Bone marrow (tissue), 2 donors: Measurements from ENCODE around the gene KLF15.

Experiments used
- DNase-seq, 2 donors: peaks; one replicate each; lab custom pipeline; 2025; lab: John Stamatoyannopoulos, UW

Gene KLF15

DNA sequence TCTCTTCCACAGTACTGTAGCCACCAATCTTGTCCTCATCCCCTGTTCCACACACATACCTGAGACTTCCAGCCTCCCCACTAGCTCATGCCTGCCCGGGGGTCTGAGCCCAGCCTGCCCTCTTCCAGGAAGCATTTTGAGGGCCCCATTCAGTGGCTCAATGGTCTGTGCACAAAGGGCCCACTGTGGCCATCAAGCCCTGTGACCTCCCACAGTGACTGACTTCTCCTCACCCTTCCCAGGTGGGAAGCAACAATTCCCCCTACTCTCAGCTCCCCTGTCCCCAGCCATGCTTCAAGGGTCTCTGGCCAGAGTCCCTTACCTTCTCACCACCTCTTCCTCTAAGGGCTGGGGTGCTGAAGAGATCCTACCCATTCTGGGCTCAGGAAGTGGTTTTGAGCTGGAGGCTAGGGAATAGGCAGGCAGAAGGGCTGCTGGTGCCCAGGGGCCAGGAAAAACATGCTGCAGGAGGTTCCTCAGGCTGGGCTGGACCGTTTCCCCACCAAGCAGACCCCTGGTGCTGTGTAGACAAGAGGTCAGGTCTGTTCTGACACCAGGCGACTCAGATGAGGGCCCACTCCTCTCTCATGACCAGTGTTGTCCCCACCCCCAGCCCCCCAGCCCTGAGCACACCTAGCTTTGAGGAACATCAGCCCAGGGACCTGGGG is 3.0 kb upstream of the KLF15 start:
- no peak for DNase-seq

DNA sequence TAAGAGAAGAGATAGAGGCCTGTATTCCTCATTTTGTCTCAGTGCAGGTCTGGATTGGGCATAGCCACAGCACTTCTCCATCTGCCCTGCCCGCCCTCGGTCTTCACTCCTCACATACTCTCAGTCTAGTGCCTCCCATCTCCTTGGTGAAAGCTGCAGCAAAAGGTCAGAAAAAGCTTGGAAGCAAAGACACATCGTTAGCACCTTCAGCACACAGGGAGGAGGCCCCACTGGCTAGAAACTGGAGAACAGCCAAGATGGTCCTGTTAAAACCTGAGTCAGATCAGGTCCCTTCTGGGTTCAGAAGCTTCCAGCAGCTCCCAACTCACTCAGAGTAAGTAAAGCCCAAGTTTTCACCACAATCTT is 1.6 kb upstream of the KLF15 start:
- no peak for DNase-seq

DNA sequence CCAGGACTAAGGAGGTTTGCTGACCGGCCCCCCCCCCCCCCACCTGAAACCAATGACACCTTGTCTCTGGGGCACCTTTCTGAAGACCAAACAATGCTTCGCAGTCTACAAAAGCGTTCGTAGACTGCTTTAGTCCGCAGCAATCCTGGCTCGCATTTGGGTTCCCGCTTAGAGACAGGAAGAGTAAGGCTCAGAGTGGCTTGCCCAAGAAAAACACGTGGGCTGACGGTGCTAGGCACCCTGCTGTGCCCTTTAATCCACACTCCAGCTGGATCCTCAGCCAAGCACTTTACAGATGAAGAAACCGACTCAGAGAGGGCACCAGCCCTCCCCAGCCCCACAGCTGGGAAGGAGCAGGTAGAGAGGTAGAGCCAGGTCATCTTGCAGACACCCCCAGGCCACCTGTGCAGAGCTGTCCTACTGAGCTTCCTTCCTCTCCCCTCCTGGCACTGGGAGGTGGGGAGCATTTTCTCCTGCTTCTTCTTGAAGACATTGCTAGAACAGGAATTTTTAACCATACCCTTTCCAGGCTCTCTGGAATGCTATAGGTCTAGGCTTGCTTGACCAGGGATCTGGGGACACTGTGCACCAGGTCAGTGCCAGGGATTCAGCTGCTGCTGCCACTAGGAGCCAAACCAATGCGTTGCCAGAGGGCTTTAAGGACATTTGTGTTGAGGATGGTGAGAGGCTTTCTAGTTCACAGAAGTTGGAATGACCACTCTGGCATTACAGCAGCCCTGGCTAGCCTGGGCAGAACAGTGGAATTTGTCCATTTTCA is 1.0 kb upstream of the KLF15 start:
- DNase-seq, result no peak

DNA sequence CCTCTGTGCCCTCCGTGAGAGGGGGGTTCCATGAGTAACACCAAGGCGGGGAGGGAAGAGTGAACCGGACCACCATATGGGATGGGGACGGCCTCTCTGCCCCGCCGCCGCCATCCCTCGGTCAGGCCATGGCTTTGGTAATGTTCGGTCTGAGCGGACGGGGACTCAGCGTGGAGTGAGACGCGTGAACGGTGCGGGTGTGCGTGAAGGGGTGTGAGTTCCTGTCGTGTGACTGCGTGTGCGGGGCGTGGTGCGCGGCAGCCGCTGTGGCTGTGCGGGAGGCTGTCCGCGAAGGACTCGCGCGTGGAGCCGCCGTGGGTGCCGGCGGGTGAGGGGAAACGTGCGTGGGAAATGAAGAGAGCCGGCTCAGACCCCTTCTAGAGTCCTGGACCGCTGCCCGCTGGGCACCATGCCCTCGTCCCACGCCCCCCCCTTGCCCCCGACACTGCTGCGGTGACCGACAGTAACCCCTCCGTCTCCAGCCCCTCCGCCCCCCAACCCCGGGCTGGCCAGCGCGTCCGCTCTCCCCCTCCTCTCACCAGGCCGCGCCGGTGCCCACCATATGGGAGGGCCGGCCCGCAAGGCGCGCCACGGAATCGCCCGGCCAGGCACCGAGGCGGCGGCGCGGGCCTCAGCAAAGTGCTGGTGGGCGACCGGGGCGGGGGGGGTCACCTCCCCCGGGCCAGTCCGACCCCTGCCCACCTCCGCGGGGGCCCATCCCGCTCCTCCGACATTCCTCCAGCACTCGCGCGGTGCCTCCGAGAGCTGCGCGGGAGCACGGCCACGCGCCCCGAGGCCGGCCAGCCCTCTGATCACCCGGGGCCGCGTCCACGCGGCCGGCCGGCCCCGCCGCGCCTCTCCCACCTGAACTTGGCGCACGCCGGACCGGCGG is 589 bp downstream of the KLF15 start:
- DNase-seq, result no peak

DNA sequence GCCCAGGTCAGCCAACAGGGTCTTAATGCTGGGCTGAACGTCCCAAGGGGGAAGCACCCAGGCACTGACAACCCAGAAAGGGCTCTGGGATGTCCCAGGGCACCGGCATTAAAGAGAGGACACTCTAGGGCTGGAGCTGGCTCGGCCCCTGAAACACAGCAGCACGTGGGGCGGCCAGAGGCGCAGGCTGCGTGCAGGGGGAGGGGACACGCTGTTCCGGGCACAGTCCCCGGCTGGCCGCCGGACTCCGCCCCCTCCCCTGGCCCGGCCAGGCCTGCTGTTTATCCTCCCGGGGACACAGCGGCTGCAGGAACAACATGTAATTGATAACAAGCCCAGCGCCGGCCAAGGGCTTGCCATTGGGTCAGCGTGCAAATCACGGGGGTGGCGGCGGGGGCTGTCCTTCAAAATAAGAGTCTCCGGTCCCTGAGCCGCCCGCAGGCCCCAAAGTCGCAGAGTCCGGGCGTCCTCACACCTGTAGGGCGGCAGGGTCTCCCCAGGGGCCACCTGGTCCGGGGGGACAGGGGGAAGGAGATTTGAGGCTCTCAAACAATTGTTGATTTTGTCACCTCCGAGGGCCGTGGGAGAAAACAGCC is 1.3 kb downstream of the KLF15 start:
- DNase-seq, result no peak

DNA sequence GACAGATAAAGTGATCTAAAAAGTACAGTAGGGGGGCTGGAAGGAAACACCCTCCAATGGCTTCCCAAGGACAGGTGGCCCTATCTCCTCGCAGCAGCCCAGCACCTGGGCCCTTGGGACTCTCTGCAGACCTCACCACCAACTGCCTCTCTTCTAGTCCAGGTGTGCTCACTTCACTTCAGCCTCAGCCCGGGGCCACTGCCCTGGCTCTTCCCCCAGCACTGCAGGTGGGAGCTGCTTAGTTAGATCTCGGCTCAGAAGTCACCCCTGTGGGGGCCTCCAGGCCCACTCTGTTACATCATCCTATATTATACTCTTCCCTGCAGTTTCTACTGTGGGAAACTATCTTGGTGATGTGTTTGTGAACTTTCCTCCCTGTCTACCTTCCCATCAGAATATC is 2.0 kb downstream of the KLF15 start:
- DNase-seq, result no peak

DNA sequence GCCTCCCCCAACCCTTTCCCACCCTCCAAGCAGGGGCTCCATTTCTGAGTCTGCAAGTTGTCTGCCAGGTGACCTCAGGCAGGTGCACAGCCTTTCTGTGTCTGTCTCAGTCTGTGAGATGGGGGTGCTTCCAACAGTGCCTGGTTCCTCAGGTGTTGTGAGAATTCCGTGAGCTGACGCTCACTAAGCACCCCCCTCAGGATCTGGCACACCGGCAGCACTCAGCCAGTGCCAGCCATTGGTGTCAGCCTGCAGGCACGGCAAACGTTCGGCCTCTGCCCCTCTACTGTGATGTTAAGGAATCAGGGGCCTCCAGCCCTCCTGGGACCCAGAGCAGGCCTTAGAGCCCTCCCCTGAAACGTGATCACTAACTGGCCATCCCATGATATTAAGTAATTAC is 2.4 kb downstream of the KLF15 start:
- no peak for DNase-seq

DNA sequence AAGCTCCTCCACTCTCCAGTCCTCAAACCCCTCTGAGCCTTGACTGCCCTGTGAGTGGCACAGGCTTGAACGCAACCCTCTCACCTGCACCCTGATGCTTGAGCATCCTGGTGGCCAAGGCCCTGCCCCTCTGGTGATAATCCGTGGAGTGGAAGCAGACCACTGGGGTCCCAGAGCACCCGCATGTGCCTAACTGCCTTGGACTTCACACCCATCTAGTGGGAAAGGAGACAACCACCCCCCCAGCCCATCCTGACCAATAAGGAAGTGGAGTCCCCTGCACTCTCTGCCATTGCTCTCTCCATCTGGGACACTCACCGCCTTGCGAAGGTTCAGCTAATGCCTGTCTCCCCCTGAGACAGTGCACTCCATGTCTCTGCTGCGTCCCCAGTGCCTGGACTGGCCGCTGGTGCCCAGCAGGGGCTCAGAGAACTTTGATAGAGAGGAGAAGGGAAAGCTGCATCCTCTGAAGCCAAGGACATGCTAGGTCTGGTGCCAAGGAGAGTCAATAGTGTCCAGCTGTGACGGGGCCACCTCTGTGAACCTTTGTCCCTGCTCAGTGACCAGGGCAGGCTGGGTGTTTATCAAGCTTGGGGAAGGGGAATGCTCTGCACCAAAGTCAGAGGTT is 3.4 kb downstream of the KLF15 start:
- DNase-seq, result no peak

DNA sequence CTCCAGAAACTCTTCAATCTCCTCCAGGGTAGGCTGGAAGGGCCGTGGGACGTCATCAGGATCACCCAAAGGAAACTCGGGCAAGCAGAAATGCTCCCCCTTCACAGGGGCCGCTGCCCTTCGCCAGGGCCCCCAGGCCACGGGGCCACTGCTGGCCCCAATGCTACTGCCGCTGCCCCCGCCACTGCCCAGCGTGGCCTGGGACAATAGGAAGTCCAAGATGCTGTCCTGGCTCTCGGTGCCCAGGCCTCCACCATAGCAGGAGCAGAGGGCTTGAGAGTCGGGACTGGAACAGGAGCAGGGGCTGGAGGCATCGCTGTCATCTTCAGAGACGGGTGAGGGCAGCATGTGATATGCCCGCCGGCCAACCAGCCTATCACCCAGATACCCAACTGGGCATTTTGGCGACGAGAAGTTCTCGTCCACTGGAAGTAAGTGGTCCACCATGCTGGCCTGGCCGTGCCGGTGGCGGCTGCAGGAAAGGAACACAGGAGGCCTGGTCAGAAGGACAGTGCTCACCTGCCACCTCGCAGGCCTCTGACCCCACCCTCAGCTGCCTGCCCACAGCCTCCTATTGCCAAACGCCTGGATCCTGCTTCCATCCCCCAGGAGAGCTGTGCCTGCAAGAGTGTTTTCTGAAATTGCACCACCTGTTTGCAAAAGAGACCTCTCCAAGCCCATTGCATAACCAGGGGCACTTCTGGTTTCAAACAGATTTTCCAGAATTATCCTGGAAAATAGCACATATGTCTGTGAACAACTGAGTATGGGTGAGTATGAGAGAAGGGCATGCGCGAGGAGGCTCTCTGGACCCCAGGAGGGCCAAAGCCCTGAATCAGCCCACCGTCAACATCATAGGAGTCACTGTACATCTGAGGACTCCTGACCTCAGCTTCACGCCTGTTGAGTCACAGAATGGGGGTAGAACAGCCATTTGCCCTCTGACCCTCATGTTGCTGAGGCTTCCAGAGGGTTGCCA is 4.4 kb downstream of the KLF15 start:
- no peak for DNase-seq

DNA sequence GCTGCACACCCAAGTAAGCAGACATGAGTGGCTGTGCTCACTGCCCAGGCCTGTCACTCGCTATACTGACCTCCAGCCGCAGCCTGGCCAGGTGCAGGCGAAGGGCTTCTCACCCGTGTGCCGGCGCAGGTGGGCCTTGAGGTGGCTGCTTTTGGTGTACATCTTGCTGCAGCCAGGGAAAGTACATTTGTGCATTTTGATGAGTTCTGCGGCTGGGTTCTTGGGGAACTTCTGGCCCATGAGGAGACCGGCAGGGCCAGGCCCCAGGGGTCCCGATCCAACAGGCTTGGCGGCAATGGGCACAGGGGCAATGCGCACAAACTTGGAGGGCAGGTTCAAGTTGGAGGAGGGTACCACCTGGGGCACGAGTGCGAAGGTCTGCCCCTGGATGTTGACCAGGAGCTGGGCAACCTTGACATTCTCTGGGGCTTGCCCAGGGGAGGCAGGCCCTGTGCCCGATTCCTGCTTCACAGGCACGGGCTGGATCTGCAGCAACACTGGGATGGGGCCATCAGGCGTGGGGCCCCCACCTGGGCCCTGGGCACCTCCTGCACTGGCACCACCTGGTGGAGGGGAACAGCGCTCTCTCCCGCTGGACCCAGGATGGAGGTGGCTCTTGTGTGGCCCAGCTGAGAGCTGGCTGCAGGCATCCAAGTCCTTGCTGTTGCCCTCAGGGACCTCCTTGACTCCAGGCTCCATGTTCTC is 5.3 kb downstream of the KLF15 start:
- no peak for DNase-seq

DNA sequence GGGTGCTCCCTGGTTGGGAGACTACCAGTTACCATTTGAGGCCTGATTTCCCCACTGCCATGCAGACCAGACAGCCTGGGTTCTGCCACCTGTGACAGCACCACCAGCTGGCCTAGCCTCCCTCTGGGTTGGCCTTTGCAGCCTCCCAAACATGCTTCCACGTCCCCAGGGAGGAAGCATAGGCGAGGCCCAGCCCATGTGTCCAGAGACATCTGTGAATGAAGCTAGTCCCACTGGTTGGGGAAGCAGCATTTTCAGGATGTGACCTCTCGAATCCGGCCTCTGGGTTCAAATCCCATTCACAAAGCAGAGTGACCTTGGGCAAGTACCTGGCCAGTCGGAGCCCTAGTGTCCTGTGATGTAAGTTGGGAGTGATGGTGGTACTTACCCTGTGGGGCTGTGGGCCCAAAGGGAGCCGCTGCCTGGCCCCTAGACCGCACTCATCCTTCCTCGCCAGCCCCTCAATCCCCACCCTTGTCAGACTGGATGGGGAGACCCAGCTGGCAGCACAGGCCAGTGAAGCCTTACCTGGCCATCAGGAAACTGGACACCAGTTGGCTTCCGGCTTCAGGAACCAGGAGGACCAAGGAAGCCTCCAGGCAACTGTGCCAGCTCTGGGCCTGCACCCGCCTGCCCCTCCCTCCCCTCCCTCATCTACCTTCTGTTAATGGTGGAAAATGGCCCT is 6.0 kb downstream of the KLF15 start:
- no peak for DNase-seq

DNA sequence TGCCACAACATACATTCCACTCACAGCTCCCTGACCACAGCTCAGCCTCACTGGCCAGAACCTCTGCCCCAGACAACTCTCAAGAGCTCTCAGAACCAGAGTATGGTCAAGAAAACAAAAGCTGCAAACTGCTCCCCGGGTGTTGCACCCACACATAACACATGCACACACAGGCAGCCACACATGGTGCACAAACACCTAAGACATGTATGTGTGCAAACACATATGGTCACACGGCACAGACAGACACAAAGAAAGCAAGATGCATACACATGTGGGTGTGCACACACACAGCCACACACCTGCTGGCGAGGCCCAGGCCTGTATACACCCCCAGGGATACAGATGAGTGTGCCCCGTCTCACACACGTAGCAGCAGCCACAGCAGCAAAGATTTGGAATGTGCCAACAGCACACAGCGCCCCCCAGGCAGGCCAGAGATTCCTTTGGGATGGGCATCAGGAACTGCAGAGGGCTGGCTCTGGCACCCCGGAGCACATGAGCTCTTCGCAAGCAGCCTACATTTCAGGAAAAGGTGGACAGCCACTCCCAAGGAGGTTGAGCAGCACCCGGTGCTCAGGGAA is 6.6 kb downstream of the KLF15 start:
- no peak for DNase-seq

DNA sequence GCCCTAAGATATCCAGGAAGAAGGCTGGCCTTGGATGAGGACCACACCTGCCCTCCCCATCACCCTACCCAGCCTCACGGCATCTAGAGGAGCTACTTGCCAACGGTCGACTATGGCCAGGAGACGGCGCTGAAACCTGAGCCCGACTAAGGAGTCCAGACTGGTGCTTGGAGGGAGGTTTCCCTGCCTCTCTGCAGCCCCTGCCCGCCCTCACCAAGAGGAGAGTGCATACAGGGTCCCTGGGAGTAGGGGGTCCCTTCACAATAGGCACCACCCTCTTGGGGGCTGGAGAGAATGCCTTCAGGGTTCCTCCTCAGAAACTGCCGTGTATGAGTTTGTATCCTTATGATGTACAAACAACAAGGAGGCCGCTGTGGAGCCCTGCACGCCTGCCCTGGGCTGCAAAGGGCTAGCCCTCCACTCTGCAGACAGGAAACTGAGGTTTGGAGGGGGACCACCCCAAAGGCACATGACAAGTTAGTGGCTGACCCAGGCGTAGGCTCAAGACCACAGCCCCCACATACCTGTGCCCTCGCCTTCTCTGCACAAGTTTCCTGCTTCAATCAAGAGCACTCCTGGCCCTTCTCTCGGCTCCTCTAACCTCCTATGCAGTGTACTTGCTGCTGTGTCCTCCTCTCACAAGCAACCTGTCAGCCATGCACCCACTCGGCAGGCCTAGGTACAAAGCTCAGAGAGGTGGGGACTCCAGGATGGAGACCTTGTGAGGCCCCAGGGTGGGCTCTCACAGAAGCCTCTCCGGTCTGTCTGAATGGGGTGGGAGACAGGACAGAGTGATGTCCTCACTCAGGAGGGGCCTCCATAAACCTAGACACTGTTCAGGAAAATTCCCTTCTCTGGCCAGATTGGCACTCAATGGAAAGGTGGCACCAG is 7.4 kb downstream of the KLF15 start:
- DNase-seq, result no peak

DNA sequence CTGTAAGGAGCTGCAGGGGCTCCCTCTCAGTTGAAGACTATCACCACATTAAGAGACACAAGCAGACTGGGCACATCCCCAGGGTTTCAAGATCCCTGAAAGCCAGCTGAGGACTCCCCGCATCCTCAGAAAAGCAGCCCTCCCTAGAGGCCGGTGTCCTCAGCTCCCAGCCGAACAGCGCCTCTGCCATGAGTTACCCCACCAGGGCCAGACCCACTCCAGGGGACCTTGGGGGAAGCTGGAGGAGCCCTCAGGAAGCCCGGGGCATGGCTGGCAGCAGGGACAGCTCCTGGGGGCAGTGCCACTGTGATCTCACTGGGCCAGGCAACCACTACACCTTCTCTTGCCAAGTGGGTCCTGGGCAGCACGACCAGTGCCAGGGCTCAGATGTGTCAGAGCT is 8.1 kb downstream of the KLF15 start:
- no peak for DNase-seq

DNA sequence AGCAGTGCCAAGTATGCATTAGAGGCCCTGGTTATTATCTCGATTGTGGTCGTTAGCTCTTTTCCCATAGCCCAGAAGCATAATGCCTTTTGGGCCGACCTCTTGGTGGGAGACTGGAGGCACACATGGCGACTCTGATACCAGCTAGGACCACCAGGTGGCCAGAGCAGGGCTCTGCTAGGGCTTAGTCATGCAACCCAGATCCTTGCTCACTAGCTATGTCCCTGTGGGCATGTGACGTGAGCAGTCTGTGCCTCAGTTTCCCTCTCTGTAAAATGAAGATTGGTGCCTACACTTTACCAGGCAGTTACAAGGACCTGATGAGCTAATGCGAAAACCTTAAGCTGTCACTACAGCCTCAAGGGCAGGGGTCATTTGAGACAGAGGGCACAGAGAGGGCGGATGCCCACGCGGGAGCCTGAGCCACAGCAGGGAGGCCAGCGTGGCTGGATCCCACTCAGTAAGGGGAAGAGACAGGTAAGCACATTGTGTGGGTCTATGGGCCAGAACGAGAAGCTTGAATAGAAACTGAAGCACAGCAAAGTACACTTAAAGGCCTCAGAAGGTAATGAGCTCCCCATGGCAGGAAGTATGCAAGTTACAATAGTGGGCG is 8.8 kb downstream of the KLF15 start:
- DNase-seq, result no peak

DNA sequence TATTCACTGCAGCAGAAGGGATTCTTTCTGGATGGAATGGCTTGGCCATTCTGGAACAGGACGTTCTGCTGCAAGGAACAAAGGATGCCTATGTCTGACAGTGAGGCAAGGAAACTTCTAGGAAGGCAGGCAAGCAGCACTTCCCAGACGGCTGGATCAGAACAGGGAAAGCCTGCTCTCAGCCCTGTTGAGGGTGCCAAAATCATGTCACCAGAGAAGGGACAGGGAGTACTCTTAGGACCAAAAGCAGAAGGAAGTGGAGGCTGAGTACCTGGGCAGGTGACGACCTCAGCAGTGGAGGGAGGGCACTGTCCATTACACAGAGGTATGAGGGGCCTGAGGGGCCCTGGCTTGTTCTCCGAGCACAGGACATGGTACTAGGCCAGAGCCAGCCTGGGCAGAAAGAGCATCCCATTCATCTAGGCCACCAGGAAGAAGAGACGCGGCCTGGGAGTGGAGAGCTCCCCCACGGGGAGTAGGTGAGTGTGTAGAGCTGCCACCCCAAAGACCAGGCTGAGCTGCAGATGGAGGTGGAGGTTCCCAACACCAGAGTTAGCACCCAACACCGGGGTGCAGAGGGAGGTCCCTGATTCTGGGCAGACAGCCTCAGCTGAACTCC is 9.6 kb downstream of the KLF15 start:
- DNase-seq, result no peak

DNA sequence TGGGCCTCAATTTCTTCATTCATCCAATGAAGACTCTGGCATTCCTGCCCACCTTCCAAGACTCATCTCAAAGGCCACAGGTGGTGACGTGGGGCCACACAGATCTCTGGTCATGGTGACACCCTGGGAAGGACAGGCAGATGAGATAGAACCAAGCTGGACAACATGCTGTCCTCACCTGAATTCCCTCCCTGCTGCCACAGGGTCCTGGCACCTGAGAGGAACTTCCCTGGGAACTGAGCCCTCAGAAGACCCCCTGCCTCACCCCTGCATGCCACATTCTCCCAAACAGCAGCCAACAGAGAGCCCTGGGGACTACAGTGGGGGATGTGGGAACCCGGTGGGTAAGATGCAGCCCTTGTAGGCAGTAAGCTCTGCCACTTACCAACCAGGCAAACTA is 10.7 kb downstream of the KLF15 start:
- DNase-seq, result no peak
